BLaER1 (cell line): ENCODE measurements around the gene ZNF48.

Experiments
- H3K27ac ChIP-seq: shearing (Covaris generic); formaldehyde crosslinking; 2 replicates; pipeline ENCODE4 v1.8.1; 2022
- H3K27me3 ChIP-seq: shearing (Covaris generic); formaldehyde crosslinking; 2 replicates; pipeline ENCODE4 v1.8.1; 2022
- H3K36me3 ChIP-seq: shearing (Covaris generic); formaldehyde crosslinking; 2 replicates; pipeline ENCODE4 v1.8.1; 2022
- H3K4me1 ChIP-seq: shearing (Covaris generic); formaldehyde crosslinking; 2 replicates; pipeline ENCODE4 v1.8.1; 2022
- H3K4me2 ChIP-seq: shearing (Covaris generic); formaldehyde crosslinking; 2 replicates; pipeline ENCODE4 v1.8.1; 2022
- H3K4me3 ChIP-seq: shearing (Covaris generic); formaldehyde crosslinking; 2 replicates; pipeline ENCODE4 v1.8.1; 2022
- H3K9ac ChIP-seq: shearing (Covaris generic); formaldehyde crosslinking; 2 replicates; pipeline ENCODE4 v1.8.1; 2022
- H3K9me3 ChIP-seq: shearing (Covaris generic); formaldehyde crosslinking; 2 replicates; pipeline ENCODE4 v1.8.1; 2022
- H4K20me1 ChIP-seq: shearing (Covaris generic); formaldehyde crosslinking; 2 replicates; pipeline ENCODE4 v1.8.1; 2022
- Cebpa-rat ChIP-seq: shearing (Covaris generic); IDR thresholded peaks from 2 replicates; pipeline ENCODE4 v1.8.1; 2022

ZNF48 gene

GRCh38 chr16:30376461-30376902 lies 18.7 kb upstream of the ZNF48 start:
- Histone ChIP-seq H3K4me2 (peak overlapping the region; percentile 92), H3K9ac (no peak overlapping the region; the same call in 1 of the 2 replicates), H3K36me3 (no peaks in the 10 kb centered on the region), H3K4me1 (peaks cover 64% of the 10 kb centered on the region), H3K27ac (peak overlapping the region; percentile 98), H4K20me1 (no peaks in the 10 kb centered on the region), H3K27me3 (no peaks in the 10 kb centered on the region), H3K4me3 (no peak overlapping the region), H3K9me3 (no peaks in the 10 kb centered on the region)
- TF ChIP-seq Cebpa-rat = no peak

DNA sequence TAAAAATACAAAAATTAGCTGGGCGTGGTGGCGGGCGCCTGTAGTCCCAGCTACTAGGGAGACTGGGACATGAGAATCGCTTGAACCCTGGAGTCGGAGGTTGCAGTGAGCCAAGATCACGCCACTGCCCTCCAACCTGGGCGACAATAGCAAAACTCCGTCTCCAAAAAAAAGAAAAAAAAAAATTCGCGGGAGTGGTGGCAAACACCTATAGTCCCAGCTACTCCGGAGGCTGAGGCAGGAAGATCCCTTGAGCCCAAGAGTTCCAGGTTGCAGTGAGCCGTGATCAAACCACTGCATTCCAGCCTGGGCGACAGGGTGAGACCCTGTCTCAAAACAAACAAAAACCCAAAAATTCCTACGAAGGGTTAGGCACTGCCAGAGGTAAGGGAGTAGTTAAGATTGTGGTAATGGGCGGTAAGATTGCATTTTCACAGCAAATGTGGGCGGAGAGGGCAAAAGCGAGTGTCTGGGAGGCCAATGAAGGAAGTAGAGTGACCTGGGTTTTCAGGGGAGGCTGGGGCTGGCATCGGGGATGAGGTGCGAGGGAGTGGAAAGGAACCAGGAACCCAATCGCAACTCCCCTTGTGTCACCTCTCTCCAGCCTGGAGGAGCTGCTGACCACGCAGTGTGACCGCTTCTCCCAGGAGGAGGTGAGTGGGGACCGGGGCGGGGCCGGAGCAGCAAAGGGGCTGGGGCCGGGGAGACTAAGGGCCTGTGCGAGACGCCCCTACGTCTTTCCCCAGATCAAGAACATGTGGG lies 18.0 kb upstream of the ZNF48 start:
- Histone ChIP-seq H3K4me3 (peak overlapping the region; percentile 75), H3K4me2 (peak overlapping the region; percentile 92), H4K20me1 (no peaks in the 10 kb centered on the region), H3K4me1 (peaks cover 64% of the 10 kb centered on the region), H3K9ac (peak overlapping the region; percentile 90), H3K9me3 (no peaks in the 10 kb centered on the region), H3K27ac (peak overlapping the region; percentile 98), H3K36me3 (no peaks in the 10 kb centered on the region), H3K27me3 (no peaks in the 10 kb centered on the region)
- TF ChIP-seq Cebpa-rat = no peak

DNA sequence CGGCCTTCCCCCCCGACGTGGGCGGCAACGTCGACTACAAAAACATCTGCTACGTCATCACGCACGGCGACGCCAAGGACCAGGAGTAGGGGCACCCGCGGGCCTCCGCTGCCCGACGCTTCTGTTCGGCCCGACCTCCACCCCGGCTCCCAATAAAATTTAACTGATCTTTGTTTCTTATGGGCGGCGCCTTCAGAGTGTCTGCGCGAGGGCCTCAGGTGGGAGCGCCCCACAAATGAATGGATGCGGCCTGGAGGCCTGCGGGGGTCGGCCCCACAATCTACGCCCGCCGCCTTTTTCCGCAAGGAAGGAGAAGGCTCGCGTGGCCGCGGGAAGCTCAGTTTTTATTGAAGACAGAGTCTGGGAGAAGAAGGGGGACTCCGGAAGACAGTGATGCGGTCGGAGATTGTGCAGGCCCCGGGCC lies 17.4 kb upstream of the ZNF48 start:
- TF ChIP-seq Cebpa-rat = no peak
- Histone ChIP-seq H3K4me1 (peaks cover 64% of the 10 kb centered on the region), H3K27me3 (no peaks in the 10 kb centered on the region), H3K4me2 (peak overlapping the region; percentile 92), H3K36me3 (no peaks in the 10 kb centered on the region), H3K4me3 (peak overlapping the region; percentile 75), H3K9me3 (no peaks in the 10 kb centered on the region), H4K20me1 (no peaks in the 10 kb centered on the region), H3K27ac (peak overlapping the region; percentile 98), H3K9ac (peak overlapping the region; percentile 90)

DNA sequence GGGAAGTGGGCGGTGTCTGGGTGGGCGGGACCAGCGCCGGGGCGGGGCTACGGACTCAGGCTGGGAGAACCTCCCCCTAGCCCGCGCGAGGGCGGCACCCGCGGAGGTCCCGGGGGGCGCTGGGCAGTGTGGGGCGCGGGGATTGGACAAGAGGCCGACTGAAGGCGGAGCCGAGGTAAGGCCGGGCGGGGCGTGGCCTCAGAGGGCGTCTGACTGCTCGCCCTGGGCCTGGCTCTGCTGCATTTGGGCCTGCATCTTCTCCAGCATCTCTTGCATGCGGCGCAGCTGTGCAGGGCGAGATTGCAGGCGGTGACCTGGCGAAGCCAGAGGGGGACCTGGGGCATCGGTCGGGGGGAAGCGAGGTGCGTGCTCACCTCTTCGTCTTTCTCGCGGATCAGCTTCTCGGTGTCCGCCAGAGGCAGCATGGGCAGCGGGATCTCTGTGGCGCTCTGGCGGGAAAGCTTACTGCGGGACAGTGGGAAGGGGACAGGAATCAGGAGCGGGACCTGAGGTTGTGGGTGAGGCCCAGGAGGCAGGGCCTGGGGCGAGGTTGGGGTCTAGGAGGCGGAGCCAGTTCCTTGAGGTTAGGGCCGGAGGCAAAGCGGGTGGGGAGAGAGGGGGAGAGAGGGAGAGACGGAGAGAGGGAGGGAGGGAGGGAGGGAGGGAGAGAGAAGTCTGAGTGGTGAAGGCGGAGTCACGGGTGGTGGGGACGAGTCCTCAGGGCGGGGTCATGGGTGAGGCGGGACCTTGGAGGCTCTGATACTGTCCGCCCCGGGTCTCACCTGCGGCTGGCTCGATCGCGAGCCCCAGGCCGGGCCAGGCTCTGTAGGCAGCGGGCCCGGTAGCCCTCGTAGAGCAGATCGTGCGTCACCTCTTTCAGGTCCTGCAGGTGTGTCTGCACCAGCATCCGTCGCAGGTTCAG lies 16.7 kb upstream of the ZNF48 start:
- H3K36me3 ChIP-seq = no peaks in the 10 kb centered on the region
- H3K4me3 ChIP-seq = peak overlapping the region; percentile 75
- peak overlapping the region; percentile 90 for H3K9ac ChIP-seq
- no peak for TF ChIP-seq Cebpa-rat
- peaks cover 69% of the 10 kb centered on the region for H3K4me1 ChIP-seq
- H3K9me3 ChIP-seq = no peaks in the 10 kb centered on the region
- H3K27ac ChIP-seq = peak overlapping the region; percentile 98
- H3K27me3 ChIP-seq = no peaks in the 10 kb centered on the region
- H3K4me2 ChIP-seq = peak overlapping the region; percentile 100
- no peaks in the 10 kb centered on the region for H4K20me1 ChIP-seq

GRCh38 chr16:30379158-30379783 lies 15.9 kb upstream of the ZNF48 start:
- Histone ChIP-seq H3K4me3 (peak overlapping the region; percentile 75), H3K27ac (peak overlapping the region; percentile 87), H4K20me1 (no peaks in the 10 kb centered on the region), H3K9ac (peak overlapping the region; percentile 84), H3K4me2 (peak overlapping the region; percentile 100), H3K27me3 (no peaks in the 10 kb centered on the region), H3K9me3 (no peaks in the 10 kb centered on the region), H3K4me1 (peaks cover 71% of the 10 kb centered on the region), H3K36me3 (no peaks in the 10 kb centered on the region)
- TF ChIP-seq Cebpa-rat = no peak

GRCh38 chr16:30380072-30380802 lies 15.0 kb upstream of the ZNF48 start:
- Histone ChIP-seq H3K9ac (peak overlapping the region; percentile 84; the same call in 1 of the 2 replicates), H3K27me3 (no peaks in the 10 kb centered on the region), H3K27ac (peak overlapping the region; percentile 95), H4K20me1 (no peaks in the 10 kb centered on the region), H3K4me1 (peaks cover 65% of the 10 kb centered on the region), H3K4me2 (peak overlapping the region; percentile 100), H3K4me3 (0 out of 2 replicates have a peak overlapping the region, but pooled peaks have one; percentile 66), H3K9me3 (no peaks in the 10 kb centered on the region), H3K36me3 (no peaks in the 10 kb centered on the region)
- no peak for TF ChIP-seq Cebpa-rat

- peak overlapping the region; percentile 66; the same call in 1 of the 2 replicates for H3K4me3 ChIP-seq
- no peaks in the 10 kb centered on the region for H3K27me3 ChIP-seq
- H3K9me3 ChIP-seq = no peaks in the 10 kb centered on the region
- TF ChIP-seq Cebpa-rat = no peak
- H3K4me1 ChIP-seq = peaks cover 65% of the 10 kb centered on the region
- no peaks in the 10 kb centered on the region for H3K36me3 ChIP-seq
- no peaks in the 10 kb centered on the region for H4K20me1 ChIP-seq
- peak overlapping the region; percentile 95 for H3K27ac ChIP-seq
- peak overlapping the region; percentile 72; the same call in 1 of the 2 replicates for H3K9ac ChIP-seq
- H3K4me2 ChIP-seq = peak overlapping the region; percentile 100
Observed at GRCh38 chr16:30380803-30381208, 14.4 kb upstream of the ZNF48 start.

DNA sequence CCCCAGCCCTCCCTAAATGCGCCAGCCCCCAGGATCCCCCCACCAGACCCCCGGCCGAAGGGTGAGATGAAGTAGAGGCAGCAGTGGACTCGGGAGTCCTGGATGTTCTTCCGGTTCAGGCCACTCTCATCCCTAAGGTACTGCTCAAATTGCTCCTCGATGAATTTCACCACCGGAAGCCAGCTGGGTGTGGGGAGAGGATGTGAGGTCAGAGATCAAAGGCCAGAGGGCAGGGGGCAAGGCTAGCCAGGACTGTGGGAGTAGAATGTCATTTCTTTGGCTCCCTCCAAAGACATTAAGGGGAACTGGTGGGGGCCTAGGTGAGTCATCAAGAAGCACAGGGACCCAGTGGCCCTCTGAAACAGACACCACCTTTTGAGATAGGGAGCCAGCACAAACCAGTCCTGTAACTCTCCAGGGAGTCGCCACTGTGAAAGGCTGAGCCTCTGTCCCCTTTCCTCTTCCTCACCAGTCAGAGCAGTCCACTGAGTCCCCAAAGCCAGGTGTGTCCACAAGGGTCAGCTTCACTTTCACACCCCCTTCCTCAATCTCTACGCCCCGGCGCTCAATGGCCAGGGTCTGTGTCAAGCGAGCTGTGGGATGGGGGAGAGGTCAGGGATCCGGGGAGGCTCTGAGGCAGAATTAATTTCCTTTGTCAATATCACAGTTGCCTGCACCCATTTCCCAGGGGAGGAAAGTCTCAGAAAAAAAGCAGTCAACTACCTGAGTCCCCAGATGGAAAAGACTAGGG lies 13.8 kb upstream of the ZNF48 start:
- Histone ChIP-seq H3K9ac (peak overlapping the region; percentile 72), H4K20me1 (no peaks in the 10 kb centered on the region), H3K4me2 (peak overlapping the region; percentile 100), H3K27ac (peak overlapping the region; percentile 95), H3K4me1 (peaks cover 63% of the 10 kb centered on the region), H3K36me3 (no peaks in the 10 kb centered on the region), H3K4me3 (peak overlapping the region; percentile 66), H3K9me3 (no peaks in the 10 kb centered on the region), H3K27me3 (no peaks in the 10 kb centered on the region)
- TF ChIP-seq Cebpa-rat = no peak
